ENCODE measurements around the gene EPHA1.
"Not testable (repeated sequence)": the region's sequence is repeated elsewhere in the genome, so short reads cannot be mapped to it uniquely, and the experiment has no call there.

The EPHA1 gene

DNA sequence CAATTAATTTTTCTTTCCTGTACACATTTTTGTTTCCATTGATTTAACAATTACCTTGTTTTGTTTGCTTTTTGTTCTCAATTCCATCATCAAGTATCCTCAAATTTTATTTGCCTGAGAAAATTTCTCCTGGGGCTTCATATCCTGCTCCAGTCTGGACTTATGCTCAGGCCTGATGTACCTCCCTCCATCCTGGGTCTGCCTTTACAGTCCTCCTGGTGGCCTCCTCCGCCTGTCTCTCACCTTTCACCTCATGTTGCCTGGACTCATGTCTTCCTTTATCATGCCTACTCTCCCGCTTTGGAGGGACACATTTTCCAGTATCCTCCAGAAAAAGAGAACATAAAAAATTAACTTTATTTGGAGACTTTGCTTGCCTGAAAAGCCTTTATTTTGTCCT is 22.5 kb upstream of the EPHA1 start:
- DNase-seq (ENCODE audit: low read depth in 1 of 2, low spot score in 1 of 2): no peak

DNA sequence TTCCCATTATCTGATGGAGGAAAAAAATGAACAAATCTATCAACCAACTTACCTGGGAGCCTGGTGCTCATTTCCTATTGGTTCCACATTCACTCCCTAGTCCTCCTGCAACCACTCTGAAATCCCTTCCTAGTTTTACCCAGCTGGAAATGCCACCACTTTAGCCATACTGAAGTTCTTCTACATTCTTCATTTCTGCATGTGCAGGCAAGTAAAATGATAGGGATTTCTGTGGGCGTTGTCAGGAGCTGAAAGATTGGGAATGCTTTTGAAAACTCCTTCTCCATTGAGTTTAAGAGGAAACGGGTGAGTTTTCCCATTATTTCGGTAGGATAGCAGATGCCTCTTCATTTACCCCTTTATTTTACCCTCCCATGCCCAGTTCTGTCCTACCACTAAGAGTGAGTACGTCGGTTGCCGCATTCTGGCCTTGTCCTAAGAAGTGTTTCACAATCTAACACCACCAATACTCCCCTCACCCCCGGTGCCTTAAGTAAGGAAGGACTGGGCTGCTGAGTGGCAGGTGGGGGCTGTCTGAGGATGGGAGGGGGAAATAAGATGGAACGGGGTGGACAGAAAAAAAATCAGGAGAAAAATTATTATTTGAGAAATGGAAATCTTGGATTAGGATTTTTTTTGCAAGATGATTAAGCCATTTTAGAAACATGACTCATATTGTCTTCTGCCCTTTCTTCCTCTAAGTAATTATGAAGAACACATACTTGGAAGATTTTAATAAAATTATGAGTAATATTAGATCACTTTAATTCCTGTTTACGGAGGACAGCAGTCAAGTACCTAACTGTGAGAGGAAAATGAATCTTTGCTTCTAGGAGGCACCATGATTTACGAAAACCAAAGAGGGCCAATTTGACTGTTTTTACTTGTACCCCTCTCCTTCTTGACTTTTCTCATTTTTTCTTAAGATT is 21.4 kb upstream of the EPHA1 start:
- no peak for DNase-seq (ENCODE audit: low read depth in 1 of 2, low spot score in 1 of 2)

DNA sequence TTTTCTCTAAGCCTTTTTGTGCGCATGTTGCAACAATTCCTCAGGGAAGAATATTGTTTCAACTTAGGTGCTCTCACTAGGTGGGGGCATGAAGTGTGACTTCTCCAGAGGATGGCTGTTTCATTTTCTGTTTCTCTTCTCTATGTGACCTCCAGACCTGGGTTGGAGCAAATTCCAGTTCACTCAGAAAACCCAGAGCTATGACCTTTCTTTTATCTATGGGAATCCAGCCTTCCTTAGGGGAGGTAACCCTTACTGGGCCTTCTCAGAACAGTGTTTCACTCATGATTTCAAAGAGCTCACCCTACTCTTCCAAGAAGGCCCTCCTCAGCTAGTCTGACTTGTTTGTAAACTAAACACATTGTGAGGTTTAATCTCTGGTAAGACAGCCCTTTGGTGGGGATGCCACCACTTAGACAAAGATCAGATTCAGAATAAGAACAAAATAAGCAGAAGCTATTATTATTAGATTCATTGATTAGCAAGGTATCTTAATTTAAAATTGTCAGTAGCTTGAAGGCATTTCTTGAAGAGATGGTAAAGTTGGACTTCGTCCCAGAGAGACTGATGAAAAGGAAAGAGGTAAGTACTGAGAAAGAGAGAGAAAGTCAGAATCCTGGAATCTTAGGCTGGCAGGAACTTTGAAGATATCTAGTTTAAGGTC is 18.0 kb upstream of the EPHA1 start:
- DNase-seq (ENCODE audit: low read depth in 1 of 2, low spot score in 1 of 2): no peak

DNA sequence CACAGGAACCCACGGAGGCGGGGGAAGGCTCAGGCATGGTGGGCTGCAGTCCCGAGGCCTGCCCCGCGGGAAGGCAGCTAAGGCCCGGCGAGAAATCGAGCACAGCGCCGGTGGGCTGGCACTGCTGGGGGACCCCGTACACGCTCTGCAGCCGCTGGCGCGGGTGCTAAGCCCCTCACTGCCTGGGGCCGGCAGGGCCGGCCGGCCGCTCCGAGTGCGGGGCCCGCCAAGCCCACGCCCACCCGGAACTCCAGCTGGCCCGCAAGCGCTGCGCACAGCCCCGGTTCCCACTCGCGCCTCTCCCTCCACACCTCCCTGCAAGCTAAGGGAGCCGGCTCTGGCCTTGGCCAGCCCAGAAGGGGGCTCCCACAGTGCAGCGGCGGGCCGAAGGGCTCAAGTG is 15.8 kb upstream of the EPHA1 start:
- not testable (repeated sequence) for DNase-seq (ENCODE audit: low read depth in 1 of 2, low spot score in 1 of 2)

DNA sequence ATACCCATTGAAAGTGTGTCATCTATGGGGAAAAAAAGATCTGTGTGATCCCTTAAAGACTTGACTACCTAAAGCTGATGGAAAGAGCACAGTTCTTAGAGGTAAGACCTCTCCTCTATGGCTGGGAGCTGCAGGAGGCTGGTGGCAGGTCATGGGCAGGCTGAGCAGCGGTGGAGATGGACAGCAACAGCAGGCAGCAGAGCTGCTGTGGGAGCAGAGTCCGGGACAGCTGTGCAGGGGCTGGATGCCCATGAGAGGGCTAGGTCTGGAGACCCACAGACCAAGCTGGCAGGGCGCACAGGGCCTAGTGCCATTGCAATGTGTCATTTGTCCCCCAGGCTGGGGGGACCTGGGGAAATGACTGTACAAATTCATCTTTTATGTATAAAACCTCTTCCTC is 13.4 kb upstream of the EPHA1 start:
- no peak for DNase-seq (ENCODE audit: low read depth in 1 of 2, low spot score in 1 of 2)

DNA sequence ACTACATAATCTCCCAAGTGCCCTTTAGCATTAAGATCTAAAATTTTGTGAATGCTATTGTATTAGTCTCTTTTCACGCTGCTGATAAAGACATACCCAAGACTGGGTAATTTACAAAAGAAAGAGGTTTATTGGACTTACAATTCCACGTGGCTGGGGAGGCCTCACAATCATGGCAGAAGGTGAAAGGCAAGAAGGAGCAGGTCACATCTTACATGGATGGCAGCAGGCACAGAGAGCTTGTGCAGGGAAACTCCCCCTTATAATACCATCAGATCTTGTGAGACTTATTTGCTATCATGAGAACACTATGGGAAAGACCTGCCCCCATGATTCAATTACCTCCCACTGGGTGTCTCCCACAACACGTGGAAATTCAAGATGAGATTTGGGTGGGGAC is 12.0 kb upstream of the EPHA1 start:
- not testable (repeated sequence) for DNase-seq (ENCODE audit: low read depth in 1 of 2, low spot score in 1 of 2)

DNA sequence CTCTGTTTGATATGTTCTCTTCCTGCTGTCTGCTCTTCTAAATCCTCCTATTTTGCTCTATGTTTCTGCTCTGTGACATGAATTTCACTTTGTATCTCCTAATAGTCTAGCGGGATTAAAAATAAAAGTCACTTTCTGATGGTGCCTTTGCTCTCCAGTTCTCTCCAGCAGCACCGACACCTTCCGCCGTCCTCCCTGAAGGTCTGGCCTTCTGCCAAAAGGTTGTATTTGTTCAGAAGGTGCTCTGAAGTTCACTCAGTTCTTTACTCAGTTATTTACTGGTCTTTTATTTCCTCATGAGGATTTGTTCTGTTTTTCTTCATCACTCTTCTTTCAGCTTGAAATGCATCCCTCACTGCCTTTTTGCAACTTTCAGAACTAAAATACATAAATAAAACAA is 11.2 kb upstream of the EPHA1 start:
- DNase-seq (ENCODE audit: low read depth in 1 of 2, low spot score in 1 of 2): no peak

DNA sequence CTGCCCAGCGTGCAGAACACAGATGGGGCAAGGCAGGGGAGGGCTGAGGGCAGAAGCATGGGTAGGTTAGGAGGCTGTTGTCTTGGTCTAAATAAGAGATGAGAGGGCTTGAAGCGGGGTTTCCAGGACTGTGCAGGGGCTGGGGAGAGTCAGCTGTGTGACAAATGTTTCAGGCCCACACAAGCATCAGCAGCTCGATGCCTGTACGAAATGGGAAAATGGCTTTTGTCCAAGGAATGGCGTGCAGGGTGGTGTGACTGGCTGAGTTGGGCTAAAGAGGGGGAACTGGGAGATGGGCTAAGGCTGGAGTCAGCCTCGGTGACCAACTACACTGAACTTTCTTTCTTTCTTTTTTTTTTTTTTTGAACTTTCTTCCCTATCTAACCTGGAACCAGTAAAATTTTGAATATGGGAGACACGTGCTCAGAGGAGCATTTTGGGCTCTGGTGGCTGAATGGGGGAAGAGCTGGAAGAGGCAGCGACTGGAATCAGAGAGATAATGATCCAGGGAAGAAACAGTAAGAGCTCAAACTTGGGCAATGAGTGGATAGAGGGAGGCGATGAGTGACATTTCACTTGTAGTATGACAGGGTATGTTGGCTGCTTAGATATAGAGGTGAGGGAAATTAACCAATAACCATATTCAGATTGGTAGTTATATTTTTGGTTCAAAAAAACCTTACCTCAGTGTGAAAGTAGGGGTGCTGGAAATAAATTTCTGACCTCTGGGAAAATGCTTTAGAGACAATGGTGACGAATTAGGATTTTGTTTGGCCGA is 10.2 kb upstream of the EPHA1 start:
- DNase-seq (ENCODE audit: low read depth in 1 of 2, low spot score in 1 of 2): no peak

DNA sequence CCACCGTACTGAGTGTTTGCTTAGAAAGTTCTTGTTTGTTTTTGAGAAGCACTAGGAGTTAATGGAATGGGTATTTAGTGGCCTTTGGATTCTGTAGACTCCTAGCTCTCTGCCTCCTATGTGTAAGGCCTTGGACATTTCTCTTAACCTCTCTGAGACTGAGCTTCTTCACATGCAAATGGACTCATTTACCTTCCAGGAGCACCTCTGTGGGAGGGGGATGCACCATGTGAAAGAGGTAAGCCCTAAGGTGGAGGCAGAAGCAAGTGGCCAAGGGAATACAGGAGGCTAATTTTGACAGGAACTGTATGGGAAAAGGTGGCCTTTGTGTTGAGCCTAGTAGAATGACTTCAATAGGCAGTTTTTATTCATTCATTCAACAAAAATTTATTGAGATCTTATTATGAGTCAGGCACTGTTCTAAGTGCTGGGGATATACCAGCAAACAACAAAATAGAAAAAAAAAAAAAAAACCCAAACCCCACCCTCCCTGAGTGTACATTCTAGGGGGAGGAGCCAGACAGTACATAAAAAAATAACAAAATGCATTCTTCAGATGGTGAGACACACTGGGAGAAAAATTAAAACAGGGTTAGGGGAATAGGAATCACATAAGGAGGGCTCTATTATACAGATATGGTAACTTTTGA is 9.2 kb upstream of the EPHA1 start:
- DNase-seq (ENCODE audit: low read depth in 1 of 2, low spot score in 1 of 2): no peak

DNA sequence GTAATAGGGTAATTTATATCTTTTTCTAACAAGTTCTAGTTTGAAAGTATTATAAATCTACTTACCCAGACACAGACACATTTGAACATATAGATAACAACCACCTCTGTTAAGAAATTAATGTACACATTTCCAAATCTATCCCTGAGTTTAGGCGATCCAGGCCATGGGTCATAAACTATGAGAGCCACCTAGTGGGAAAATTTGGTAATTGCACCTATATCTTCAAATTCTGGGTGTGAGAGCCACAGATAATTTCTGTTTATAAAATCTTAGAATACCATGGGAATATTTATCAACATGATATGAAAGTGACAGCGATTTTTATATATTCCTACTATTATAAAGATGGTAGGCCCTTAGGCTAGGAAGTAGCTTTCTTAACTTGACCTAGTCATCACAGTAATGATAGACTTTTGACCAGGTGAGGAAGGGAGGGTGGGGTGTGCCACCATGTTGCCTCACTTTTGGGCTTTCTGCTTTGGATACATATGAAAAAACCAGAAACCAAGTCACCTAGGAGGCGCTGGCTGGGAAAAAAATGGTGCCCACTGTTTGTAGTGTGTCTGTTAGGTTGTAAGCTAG is 8.0 kb upstream of the EPHA1 start:
- DNase-seq (ENCODE audit: low read depth in 1 of 2, low spot score in 1 of 2): no peak

DNA sequence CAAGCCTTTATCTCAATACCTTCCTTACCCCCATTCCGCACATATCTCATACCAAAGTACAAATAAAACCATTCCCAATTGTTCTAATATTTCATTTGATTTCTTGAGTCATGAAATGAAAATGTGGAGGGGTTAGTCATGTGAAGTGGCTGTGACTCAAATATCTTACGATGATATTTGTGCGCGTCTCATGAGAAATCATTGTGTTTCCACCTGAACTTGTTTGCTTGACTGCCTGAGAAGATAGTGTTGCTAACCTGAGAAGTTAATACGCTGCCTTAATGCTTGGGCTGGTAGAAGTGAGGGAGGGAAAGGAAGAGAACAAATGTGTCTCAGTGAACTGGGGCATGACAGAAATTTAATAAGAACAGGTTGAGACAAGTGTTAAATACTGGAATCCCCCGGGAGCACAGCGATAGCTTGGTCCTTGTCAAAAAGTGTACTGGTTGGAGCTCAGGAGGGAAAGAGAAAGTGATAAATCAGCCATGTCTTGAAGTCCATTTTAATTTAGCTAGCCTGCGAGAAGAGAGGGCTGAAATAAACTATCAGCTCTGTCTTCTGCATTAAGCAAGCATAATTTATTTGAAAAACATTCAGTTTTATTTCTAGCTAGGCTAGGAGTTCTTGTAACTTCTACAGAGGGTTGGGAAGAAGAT is 7.2 kb upstream of the EPHA1 start:
- no peak for DNase-seq (ENCODE audit: low read depth in 1 of 2, low spot score in 1 of 2)

DNA sequence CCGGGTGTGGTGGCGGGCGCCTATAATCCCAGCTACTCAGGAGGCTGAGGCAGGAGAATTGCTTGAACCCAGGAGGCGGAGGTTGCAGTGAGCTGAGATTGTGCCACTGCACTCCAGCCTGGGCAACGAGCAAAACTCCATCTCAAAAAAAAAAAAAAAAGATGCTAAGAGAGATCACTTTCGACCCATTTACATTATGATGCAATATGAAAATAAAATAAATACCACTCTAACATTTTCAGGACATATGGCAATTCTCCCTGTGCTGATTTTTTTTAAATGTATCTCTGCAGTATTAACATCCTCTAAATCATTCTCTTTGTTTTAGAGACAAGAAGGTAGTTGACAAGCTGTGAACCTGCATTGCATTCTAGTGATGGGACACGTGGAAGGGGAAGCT is 6.6 kb upstream of the EPHA1 start:
- not testable (repeated sequence) for DNase-seq (ENCODE audit: low read depth in 1 of 2, low spot score in 1 of 2)

DNA sequence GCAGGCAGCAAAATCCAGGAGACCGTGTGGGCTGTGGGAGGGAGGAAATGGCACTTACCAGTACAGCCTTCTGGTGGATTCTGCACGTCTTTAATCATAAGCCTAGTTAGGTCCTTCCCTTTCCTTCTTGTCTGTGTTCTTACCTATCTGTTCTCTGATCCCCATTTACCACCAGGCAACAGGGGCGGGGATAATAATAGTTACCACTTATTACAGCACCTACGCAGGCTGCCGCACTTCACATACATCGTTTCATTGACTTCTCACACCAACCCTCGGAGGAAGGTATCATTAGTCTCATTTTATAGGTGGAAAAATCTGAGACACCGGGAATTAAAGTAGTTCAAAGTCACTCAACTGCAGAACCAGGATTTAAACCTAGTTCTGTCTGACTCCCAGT is 4.5 kb upstream of the EPHA1 start:
- DNase-seq (ENCODE audit: low read depth in 1 of 2, low spot score in 1 of 2): no peak

DNA sequence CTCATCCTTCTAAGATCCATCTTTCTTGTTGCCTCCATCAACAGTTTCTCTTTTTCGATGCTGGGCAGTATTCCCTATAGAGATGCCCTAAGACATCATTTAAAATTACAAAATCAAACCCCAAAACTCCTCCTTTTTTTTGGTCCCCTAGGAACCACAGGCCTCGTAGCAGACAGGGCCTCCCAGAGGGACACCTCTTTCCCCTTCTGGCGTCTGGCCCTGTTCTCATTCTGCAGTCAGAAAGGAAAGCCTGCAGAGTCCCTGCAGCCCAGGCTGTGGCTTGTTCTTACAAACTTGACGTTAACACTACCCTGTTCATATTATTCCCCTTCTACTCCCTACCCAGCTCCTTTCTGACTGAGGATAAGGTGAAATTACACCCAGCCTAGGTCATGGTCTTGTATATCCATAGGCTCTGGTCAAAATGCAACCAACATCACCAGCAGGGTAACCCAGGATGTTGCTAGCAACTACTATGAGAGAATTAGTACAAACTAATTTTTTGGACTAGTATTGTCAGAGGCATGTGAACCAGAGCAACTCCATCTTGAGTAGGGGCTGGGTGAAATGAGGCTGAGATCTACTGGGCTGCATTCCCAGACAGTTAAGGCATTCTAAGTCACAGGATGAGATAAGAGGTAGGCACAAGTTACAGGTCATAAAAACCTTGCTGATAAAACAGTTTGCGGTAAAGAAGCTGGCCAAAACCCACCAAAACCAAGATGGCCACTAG is 3.5 kb upstream of the EPHA1 start:
- DNase-seq (ENCODE audit: low read depth in 1 of 2, low spot score in 1 of 2): no peak

DNA sequence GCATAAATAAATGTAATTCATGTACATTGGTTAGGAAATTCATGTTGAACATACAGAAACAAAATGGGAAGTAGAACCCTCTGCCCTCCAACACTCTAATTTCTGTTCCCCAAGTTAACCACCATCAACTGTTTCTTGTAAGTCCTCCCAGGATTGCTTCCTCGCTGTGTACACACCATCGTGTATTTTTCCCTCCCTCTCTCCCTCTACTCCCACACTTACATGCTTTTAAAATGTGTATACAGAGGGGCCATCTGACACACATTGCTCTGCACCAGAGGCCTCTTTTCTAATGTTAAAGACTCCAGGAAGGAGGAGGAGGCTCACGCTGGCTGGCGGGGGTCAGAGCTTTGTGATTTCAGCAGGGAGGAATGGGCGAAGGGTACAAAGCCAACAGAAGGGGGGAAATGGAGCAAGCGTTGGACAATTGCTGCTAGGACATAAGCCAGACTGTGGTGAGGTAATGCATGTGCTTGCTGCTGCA is 1.9 kb upstream of the EPHA1 start:
- no peak for DNase-seq (ENCODE audit: low read depth in 1 of 2, low spot score in 1 of 2)

DNA sequence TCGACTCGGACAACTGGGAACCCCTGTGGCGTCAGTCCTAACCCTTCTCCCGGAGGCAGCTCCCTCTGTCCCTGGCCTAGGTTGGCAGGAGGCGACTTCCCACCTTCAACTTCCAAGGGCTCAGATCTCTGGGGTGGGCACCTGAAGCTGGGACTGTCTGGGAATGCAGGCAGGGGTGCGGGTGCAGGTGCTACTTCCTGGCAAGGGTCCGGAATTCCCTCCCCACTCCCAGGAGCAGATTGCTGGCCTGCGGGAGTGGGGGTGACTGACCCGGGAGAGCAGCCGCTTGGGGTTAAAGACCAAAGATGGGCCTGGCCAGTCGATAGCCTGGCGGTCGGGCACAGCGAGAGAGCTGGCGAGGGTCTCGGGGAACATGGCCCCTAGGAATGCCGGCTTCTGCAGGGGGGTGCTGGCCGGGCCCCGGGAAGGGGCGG is 387 bp downstream of the EPHA1 start:
- DNase-seq (ENCODE audit: low read depth in 1 of 2, low spot score in 1 of 2): no peak

DNA sequence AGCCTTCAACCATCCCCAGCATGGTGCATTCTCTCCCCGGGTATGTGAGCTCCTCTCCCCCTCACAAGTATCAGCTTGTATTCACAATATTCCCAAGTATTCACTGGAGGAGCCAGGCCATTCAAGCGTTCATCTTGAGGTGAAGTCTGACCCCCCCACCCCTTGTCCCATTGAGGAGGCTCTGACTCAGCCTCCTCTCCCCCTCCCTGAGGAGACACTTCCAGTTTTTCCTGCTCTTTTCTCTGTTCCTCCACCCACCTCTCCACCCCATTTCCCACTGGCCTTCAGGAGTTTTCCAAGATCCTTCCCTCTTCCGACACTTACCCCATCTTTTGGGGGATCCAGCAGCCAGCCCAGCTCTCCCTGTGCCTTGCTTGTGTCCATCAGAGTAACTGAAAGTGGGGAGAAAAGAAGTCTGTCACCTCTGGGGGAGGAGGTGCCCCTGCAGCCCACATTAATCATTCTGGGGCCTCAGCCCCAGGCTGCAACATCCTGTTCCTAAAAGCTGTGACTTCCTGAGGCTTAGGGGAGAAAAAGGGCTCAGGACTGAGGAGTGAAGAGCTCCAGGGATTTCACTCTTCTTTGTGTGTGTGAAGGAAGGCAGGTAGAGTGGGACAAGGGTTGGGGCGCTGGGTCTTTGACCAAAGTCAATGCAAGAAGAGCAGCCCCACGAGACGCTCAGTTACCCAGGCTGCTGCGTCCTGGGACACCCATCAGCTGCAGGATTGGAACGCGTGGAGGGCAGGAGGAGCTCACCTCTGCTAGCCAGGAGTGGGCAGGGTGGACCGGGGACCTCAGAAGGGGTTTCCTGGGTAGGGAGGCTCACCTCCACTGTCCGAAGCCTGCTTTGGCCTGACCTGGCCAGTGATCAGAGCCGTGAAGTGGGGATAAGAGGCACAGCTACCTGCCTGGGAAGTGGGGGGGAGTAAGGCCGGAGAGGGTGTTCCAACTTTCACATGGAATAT is 1.1 kb downstream of the EPHA1 start:
- no peak for DNase-seq (ENCODE audit: low read depth in 1 of 2, low spot score in 1 of 2)

DNA sequence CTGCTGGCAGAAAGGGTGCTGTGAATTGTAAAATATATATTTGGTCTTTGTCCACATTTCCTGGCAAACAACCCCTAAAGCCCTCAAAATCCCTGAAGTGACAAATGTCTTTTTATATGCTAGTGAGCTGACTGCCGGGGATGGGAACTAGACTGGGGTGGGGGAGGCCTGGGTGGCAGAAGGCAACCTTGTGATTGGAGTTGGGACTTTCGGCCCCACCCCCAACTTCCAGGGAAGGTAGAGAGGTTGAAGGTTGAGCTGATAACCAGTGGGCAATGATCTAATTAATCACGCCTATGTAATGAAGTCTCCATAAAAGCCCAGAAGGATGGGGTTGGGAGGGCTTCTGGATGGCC is 2.7 kb downstream of the EPHA1 start:
- no peak for DNase-seq (ENCODE audit: low read depth in 1 of 2, low spot score in 1 of 2)
